Right lobe of liver (tissue), 6 donors: ENCODE results near the gene FAU. TPM values are rescaled to one million over a fixed set of nuclear protein-coding genes. Genes with fewer than 3 reads are reported as not detected.
A peak's percentile ranks its signal among the peaks of the same experiment; 100 is the strongest.

ENCODE experiments used
- ATAC-seq, 4 donors: fragments of 200-7000 bp; cut with Tn5 transposase; one replicate each; pipeline ENCODE4 v1.9.1; 2020; ENCODE audit warnings: mild to moderate bottlenecking in 4 of 4, moderate library complexity in 4 of 4
- DNase-seq, 3 donors: peaks; one replicate each; pipeline ENCODE4 v3.0.0-alpha.2; 2020
- H3K27ac ChIP-seq, 3 donors: fragments of 200-600 bp; one replicate each; pipeline ENCODE4 v1.8.0; 2022
- H3K27me3 ChIP-seq, 2 donors: fragments of 200-600 bp; one replicate each; pipeline ENCODE4 v1.8.0; 2022
- H3K36me3 ChIP-seq, 4 donors: fragments of 200-600 bp; sonication (generic) in 1 of 4; one replicate each; pipeline versions ENCODE4 v1.5.1 to v1.8.0; 2017 to 2022; ENCODE audit warnings: control low read depth in 1 of 4
- H3K4me1 ChIP-seq, 4 donors: fragments of 200-600 bp; sonication (generic) in 1 of 4; one replicate each; pipeline versions ENCODE4 v1.5.1 to v1.8.0; 2017 to 2022; ENCODE audit warnings: control low read depth in 1 of 4
- H3K4me3 ChIP-seq, 3 donors: fragments of 200-600 bp; one replicate each; pipeline ENCODE4 v1.8.0; 2022
- H3K9me3 ChIP-seq, 4 donors: fragments of 200-600 bp; sonication (generic) in 1 of 4; one replicate each; pipeline versions ENCODE4 v1.5.1 to v1.8.0; 2017 to 2022; ENCODE audit warnings: control low read depth in 1 of 4
- POLR2A ChIP-seq: fragments of 450-650 bp; IDR thresholded peaks from one replicate; pipeline ENCODE4 v1.6.1; 2017; ENCODE audit warnings: antibody characterized with exemption, mild to moderate bottlenecking
- WGBS: methylation state at CpG from one replicate; pipeline ENCODE4 v1.1.6; 2018; ENCODE audit warnings: low coverage, low lambda C conversion rate; ENCODE audit not compliant: insufficient coverage; ENCODE audit errors: missing lambda C conversion rate; 5-methylcytosine and 5-hydroxymethylcytosine counted together
- intact Hi-C, 2 donors: fragments of 100-400 bp; cut with DNase I; formaldehyde crosslinking; loops; one replicate each; pipeline versions ENCODE4 v1.11.2 to v1.14.1; 2022
- total RNA-seq, 6 experiments: library from RNA; depleted of rRNA in 2 of 6; stranded (reverse); fragments of >200 nt in 2 of 6; fragmentation: NEBNext Ultra II Directional in 3 of 6; extraction: Animal tissue kit (Norgen Biotek cat#: 25700) in 3 of 6; gene quantifications; one replicate each; pipeline versions ENCODE4 v1.1.0 to v1.2.4, GENCODE V29; 2016 to 2023
- TF ChIP-seq, protein P1 (sequence below), 4 donors: fragments of 200-600 bp in 3 of 4; fragments of 450-650 bp in 1 of 4; IDR thresholded peaks; one replicate each; pipeline versions ENCODE4 v1.5.1 to v1.8.0; 2016 to 2022; ENCODE audit warnings: antibody characterized with exemption in 4 of 4, mild to moderate bottlenecking in 2 of 4
- donor health status: DM: no; HTN: yes; CAD: no.
- donor health status: DM: no; HTN: no; CAD: no.
- donor health status: DM: no; HTN: no; CAD: no.
- donor health status: DM: no; HTN: yes; CAD: no.
- donor health status: DM: no; HTN: yes; CAD: no.

Gene FAU
- total RNA-seq, 6 experiments from 2014 or later, result 287 to 472 (median 343) TPM

DNA sequence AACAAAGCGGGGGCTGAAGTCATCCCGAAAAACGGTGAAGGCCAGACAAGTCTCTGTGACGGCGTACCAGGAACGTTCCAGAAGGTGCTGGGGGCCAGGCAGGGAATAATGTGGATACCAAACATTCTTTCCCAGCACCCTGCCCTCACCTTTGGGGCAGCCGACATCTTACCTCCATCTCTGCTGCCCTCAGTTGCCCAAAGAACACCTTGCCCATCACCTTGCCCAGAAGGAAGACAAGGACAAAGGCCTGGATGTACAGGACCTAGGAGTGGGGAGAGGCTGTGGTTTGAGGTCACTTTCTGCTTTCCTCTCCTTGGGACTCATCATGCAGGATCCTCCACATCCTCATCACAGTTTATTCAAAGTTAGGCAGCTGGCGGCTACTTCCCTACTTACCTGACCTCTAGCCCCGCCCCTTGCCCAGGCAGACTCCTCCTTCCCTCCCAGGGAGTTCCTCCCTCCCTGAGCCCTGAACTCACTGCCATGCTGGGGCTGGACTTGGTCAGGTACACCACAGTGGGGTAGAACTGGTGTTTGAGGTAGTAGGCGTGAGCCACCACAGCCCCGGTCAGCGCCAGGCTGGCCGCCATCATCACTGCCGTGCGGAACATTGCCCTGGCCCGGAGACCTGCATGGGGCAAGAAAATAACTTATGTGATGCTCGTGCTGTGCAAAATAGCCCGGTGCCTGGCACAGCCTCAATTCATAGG lies 11.2 kb upstream of the FAU start:
- H3K4me1 ChIP-seq, result peaks cover 0 to 25% (median 11%) of the 10 kb centered on the region in 4 donors
- no peaks in the 10 kb centered on the region for H3K9me3 ChIP-seq
- peak; percentile 49 to 60 (median 50) for ATAC-seq
- DNase-seq, result peak; percentile 86 to 90 (median 90)
- H3K27ac ChIP-seq, result peak overlapping the region in 2 of 3 donors; percentile 96 to 97
- intact Hi-C loops, result loop anchor here in 1 of 2 donors (10.0 kb wide), 1 partner anchor 122 kb away; no protein-coding TSS in a partner anchor
- H3K27me3 ChIP-seq, result no peaks in the 10 kb centered on the region
- TF ChIP-seq, protein P1, sequence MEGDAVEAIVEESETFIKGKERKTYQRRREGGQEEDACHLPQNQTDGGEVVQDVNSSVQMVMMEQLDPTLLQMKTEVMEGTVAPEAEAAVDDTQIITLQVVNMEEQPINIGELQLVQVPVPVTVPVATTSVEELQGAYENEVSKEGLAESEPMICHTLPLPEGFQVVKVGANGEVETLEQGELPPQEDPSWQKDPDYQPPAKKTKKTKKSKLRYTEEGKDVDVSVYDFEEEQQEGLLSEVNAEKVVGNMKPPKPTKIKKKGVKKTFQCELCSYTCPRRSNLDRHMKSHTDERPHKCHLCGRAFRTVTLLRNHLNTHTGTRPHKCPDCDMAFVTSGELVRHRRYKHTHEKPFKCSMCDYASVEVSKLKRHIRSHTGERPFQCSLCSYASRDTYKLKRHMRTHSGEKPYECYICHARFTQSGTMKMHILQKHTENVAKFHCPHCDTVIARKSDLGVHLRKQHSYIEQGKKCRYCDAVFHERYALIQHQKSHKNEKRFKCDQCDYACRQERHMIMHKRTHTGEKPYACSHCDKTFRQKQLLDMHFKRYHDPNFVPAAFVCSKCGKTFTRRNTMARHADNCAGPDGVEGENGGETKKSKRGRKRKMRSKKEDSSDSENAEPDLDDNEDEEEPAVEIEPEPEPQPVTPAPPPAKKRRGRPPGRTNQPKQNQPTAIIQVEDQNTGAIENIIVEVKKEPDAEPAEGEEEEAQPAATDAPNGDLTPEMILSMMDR (IDR thresholded peaks at IDR 0.05), result no peak
- peak; percentile 50 for TF ChIP-seq POLR2A
- 46% methylated on average over 10 of the region's 18 CpGs for WGBS
- peak overlapping the region; percentile 92 to 99 (median 99) for H3K4me3 ChIP-seq
- peaks cover 7 to 48% (median 30%) of the 10 kb centered on the region in 4 donors for H3K36me3 ChIP-seq

DNA sequence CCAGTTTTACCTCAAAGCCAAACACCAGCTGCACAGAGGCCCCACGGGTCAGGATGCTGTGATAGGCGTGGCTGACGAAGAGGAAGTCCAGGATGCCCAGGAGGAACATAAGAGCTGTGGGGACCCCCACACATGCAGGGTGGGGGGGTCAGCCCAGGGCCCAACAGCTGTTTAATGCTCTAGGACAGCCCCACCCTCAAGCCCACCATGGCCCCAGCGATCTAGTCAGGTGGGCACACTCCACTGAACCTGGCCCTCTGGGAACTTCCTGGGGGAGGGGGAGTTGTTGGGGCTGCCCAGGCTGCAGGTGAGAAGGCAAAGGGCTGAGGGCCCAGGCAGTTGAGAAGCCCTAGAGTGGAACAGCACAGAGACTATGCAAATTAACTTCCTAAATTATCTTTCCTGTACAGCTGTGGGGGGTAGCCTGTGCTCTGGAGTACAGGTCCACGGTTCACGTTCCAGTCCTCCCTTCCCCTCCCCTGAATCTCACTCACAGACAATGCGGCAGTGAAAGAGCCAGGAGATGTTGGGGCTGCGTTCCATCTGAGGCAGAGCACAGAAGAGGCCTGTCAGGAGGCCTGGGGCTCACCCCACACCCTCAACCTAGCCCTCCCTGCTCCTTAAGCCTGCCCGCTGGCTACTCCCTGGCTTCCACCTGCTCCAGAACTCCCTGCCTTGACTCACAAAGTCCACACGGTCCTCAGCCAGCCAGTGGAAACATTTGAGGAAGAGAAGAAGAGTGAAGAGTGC lies 10.5 kb upstream of the FAU start:
- intact Hi-C loops, result loop anchor here in 1 of 2 donors (10.0 kb wide), 1 partner anchor 122 kb away; no protein-coding TSS in a partner anchor
- peak overlapping the region in 1 of 3 donors; percentile 99 for H3K4me3 ChIP-seq
- H3K4me1 ChIP-seq, result peaks cover 0 to 25% (median 11%) of the 10 kb centered on the region in 4 donors
- H3K27me3 ChIP-seq, result no peaks in the 10 kb centered on the region
- H3K9me3 ChIP-seq, result no peaks in the 10 kb centered on the region
- no peak for TF ChIP-seq POLR2A
- TF ChIP-seq, protein P1 (IDR thresholded peaks at IDR 0.05), result no peak
- no peak for ATAC-seq
- peak overlapping the region in 1 of 3 donors; percentile 96 for H3K27ac ChIP-seq
- WGBS, result 43% methylated on average over 2 of the region's 10 CpGs
- peaks cover 11 to 56% (median 33%) of the 10 kb centered on the region in 4 donors for H3K36me3 ChIP-seq
- DNase-seq, result peak in 1 of 3 donors; percentile 39

DNA sequence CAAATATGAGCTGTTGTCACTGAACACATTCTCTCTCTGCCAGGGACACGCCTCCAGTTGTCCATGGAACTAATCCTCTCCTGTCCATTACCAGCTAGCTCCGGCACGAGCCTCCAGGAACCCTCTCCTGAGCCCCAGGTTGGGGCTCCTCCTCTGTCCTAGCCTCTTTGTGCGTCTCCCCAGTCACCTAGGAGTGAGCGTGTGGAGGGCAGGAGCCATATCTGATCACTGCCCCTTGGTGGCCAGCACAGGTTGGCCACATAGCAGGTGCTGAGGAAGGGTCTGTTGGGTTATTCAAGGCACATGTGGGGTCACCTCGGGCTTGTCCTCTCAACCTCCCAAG lies 9.9 kb upstream of the FAU start:
- no peak for TF ChIP-seq POLR2A
- TF ChIP-seq, protein P1 (IDR thresholded peaks at IDR 0.05), result no peak
- DNase-seq (no peak), ATAC-seq (no peak)
- intact Hi-C loops, result loop anchor here in 1 of 2 donors (10.0 kb wide), 1 partner anchor 123 kb away; no protein-coding TSS in a partner anchor
- no peaks in the 10 kb centered on the region for H3K27me3 ChIP-seq
- H3K27ac ChIP-seq, result no peak overlapping the region
- H3K36me3 ChIP-seq, result peaks cover 11 to 61% (median 34%) of the 10 kb centered on the region in 4 donors
- no peaks in the 10 kb centered on the region for H3K9me3 ChIP-seq
- peaks cover 0 to 25% (median 11%) of the 10 kb centered on the region in 4 donors for H3K4me1 ChIP-seq
- H3K4me3 ChIP-seq, result no peak overlapping the region
- 51% methylated on average over 5 of the region's 6 CpGs for WGBS

DNA sequence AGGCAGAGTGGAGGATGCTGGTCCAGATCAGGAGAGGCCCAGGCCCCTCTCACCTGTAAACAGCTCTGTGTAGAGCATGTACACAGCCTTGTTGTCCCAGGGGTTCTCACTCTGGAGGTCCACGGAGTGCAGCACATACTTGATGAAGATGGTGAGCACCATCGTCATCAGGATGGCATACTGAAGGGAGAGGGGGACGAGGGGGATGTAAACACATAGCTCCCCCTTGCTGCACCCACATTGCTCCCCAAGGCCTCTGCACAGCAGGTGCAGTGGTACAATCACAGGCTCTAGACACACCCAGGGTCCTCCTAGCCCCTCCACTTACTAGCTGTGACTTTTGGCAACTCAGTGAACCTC lies 9.5 kb upstream of the FAU start:
- Histone ChIP-seq H3K27ac (no peak overlapping the region), H3K9me3 (no peaks in the 10 kb centered on the region), H3K4me1 (peaks cover 0 to 25% (median 11%) of the 10 kb centered on the region in 4 donors), H3K27me3 (no peaks in the 10 kb centered on the region), H3K36me3 (peaks cover 11 to 66% (median 34%) of the 10 kb centered on the region in 4 donors), H3K4me3 (no peak overlapping the region)
- TF ChIP-seq, protein P1 (IDR thresholded peaks at IDR 0.05), result no peak
- TF ChIP-seq POLR2A, result no peak
- no peak for DNase-seq
- intact Hi-C loops, result loop anchor here in 1 of 2 donors (10.0 kb wide), 1 partner anchor 123 kb away; no protein-coding TSS in a partner anchor
- no CpG with 5 or more reads among the region's 3 CpGs for WGBS
- ATAC-seq, result no peak
